ENCODE results near the gene CELF2. TPM values are rescaled to one million over a fixed set of nuclear protein-coding genes. Genes with fewer than 3 reads are reported as not detected.

Gene CELF2
- total RNA-seq, 1 experiment from 2014 or later = 0.27 TPM

DNA sequence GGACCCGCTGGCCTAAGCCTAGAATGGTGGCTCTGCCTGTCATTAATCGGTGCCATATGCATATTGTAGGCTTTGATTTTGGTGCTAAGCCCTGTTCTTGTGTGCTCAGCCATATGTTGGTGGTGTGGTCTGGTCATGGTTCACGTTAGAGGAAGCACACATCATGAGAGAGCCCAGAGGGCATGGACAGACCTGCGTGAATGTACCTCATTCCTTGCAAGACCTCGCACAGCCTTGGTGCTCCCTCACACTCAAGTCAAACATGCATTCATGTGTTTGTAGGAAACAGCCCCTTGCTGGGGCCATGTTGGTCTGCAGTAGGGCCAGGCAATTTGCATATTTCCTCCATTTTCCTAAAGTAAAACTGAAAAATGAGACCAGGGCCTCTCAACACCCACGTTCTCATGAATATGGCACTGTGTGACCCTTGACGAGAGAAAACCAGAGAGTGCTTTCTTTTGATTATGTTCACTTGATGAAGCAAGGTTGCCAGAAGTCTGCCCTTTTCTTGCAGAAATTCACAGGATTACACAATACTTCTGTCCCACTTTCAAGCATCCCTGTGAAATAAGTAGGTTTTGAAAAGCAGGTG is 268.7 kb downstream of the CELF2 start:
- DNase-seq (ENCODE audit: extremely low read depth, low read depth) = no peak

DNA sequence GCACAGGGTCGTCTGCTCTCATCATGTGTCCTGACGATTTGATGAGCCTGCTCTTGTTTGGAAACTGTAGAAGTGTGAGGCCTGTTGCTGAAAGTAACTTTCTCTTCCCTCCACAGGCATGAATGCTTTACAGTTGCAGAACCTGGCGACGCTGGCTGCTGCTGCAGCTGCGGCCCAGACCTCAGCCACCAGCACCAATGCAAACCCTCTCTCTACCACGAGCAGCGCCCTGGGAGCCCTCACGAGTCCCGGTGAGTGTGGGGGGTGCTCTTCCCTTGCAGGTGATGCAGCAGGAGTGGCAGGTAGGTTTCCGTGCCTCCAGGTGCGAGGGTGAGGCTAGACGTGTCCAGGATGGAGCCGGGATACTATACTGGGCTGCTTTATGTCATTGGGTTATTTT is 270.6 kb downstream of the CELF2 start:
- no peak for DNase-seq (ENCODE audit: extremely low read depth, low read depth)

DNA sequence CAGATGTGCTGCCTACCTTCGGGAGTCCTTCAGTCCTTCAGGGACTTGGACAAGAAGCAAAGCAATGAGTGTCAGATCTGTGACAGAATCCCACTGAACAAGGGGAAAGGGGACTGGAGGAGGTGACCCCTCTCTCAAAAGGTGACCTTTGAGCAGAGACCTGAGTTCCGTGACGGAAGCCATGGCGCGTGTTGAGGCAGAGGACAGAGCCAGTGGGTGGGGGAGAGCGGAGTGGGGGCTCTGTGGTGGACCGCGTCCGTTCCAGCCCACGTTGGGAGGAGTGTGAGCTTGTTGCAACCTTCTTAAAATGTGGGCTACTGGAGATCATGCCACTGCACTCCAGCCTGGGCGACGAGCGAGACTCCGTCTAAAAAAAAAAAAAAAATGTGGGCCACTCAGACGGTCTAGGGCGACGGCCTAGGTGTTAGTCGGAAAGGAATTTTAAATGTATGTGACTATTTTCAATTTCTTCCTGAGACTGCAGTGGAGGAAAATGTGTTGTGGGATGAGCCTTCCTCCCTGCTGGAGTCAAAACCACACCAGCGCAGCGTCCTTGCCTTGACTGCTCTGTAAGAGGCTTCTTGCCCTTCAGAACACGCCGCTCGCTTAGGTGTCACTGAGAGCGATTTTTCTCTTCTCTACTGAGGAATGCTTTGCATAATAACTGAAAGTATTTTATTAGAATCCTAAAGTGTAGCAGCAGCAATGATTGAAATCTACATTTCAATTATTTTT is 272.7 kb downstream of the CELF2 start:
- no peak for DNase-seq (ENCODE audit: extremely low read depth, low read depth)

DNA sequence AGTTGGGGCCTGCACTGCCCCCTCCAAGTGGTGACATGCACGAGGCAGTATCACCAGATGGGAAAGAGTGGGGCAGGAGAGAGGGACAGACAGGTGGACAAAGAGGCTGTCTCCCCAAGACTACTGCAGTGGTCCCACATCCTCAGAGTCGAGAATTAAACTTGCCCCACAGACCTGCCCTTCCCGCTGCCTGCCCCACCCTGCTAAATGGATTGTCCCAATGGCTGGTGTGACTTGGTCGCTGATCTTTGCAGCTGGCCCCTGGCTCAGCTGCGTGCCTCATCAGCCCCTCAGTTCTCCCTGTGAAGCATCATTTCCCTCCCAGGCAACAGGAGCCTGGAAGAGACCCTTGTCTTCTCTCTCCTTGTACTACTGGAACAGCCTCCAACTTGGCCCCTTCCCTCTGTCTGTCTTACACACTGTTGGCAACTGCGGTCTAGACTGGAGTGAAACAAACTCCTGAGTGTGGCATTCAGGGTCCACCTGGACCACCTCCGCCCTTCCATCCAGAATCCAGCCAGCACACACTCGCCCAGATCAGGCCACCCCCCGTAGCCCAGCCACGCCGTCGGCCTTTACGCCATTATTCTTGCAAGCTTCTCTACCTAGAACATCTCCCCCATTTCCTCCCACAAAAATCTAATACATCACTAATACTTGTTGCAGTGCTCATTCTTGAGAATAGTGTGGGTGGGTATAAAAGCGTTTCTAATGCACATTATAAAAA is 275.1 kb downstream of the CELF2 start:
- no peak for DNase-seq (ENCODE audit: extremely low read depth, low read depth)

DNA sequence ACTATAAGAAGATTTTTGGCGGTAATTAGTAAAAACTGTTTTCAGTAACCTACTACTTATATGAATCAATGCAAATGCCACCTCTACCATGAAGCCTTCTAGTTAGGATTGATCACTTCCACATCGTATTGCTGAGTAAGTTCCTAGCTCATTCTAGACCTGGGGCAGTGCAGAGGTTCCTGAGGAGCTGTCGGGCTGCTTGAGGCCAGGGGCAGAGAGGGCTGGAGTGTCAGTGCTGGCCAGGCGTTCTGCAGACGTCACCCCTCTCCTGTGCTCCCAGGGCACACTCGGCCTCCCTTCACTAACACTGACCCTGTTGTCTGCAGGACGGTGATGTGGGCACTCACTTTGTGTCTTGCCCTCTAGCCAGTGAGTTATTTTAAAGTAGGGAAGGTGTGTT is 275.7 kb downstream of the CELF2 start:
- DNase-seq (ENCODE audit: extremely low read depth, low read depth) = no peak

DNA sequence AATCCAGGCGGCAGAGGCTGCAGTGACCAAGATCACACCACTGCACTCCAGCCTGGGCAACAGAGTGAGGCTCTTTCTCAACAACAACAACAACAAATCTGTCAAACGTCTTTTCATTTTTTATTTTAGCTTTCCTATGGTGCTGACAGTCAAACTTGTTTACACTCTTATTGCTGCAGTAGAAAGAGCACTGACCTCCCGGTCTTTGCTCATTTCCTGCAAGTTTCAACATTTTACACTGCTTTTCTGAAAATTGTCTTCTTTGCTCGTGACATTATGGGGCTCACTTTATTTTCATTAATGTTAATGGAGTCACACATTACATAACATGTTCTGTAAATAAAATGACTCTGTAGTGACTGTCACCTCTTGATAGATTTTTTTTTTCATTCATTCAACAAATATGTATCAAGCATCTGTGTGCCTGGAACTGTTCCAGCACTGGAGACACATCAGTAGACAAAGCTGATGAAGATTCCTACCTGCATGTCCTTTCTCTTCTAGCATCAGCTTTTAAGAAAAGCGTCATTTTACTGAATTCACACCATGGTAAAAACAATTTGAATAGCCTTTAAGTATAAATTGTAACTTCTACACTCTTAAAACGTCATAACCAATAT is 277.3 kb downstream of the CELF2 start:
- no peak for DNase-seq (ENCODE audit: extremely low read depth, low read depth)

DNA sequence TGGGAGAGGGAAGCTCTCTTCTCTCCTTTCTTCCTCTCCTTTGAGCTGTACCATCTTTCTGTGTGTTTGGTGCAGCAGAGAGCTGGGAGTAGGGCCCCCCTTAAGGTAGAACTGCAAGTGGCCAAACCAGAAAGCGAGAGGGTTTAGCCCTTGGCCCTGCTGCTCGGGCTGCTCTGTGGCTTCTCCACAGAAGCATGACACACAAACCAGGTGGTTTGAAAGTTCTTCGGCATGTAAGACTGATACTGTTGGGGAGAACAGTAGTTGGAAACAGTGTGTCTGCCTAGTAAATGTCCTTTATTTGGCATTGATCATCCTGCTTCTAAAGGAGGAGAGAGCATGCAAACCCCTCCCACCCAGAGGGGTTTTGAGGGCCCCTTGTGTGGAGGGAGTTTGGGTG is 277.8 kb downstream of the CELF2 start:
- no peak for DNase-seq (ENCODE audit: extremely low read depth, low read depth)

DNA sequence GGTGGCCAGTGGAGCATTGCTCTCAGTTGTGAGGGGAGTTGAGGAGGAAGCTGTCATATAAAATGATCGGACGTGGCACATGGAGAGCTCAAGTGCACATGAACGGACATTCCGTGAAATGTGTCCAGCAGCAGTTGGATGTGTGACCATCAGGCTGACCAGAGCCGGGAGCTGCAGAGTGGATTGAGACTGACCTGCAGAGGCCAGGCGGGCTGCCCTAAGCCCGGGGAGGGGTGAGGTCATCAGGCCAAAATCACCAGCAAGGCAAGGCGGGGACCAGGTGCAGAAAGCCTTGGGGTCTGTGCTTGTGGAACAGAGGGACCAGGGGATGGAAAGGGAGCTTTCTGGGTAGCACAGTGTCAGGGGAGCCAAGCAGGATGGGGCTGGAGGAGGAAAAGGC is 279.5 kb downstream of the CELF2 start:
- no peak for DNase-seq (ENCODE audit: extremely low read depth, low read depth)

DNA sequence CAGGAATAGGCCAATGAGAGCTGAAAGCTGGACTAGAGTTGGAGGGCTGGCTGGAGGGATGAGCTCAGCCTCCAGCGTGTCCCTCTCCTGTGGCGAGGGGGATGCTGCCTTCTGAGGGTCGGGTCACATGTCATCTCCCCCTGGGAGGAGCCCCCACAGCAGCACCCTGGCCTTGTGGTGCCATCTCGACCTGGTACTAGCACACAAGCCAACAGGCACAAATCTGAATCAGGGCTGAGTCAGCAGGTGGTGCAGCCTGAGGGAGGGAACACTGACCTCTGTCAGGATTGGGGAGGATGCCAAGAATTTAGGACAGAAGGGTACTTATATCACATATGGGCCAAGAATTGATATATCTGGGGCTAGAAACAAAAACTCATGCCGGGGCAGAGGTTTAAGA is 280.4 kb downstream of the CELF2 start:
- DNase-seq (ENCODE audit: extremely low read depth, low read depth) = no peak

DNA sequence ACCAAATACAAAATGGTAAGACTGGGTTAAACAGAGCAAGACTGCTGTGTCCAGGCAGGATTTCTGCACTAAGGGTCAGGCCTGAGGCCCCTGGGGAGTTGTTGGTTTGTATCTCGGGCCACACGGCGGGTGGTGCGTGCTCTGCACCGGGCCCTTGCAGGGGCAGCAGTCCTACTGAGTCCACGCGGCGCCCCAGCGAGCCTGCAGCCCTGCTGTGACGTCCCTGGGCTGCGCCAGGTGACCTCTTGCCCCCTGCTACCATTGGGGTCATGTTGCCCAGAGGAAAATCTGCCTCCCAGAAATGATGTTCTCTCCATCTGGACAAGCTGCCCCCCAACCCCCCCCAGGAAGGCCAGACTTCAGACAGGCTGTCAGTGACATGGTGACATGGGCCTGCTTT is 281.5 kb downstream of the CELF2 start:
- DNase-seq (ENCODE audit: extremely low read depth, low read depth) = no peak

DNA sequence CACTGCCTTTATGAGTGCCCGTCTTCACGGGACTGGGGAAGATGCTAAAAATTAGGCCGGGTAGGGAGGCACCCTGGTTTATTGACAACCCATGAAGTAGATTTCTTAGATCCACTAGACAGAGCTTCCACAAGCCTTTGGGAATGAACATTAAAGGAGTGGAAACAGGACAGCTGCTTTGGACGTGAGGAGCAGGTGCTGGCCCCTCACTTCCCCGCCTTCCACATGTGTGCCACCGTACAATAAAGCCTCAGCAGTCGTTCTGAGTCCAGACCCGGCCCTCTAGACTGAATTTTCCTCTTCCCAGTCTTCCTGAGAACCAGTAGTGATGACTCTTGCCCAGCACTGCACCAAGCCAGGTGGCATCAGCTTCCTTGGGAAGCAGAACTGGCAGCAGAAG is 282.4 kb downstream of the CELF2 start:
- DNase-seq (ENCODE audit: extremely low read depth, low read depth) = no peak

DNA sequence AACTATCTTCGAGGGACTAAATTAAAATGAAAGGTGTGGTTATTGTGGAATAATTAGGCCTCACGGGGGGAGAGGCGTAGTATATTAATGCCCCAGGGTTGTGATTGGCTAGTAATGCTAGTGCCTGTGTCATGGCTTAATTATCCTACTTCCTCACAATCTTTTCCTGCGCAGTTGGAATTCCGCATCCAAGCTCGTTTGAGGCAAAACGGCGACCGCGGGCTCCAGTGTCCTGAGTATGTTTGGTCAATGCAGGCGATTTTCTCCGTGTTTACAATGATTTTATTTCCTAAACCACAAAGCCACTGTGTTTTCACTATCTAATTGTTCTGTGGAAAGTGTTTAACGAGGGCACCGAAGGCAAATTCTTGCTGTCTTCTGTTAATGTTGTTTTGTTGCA is 282.9 kb downstream of the CELF2 start:
- DNase-seq (ENCODE audit: extremely low read depth, low read depth) = no peak

DNA sequence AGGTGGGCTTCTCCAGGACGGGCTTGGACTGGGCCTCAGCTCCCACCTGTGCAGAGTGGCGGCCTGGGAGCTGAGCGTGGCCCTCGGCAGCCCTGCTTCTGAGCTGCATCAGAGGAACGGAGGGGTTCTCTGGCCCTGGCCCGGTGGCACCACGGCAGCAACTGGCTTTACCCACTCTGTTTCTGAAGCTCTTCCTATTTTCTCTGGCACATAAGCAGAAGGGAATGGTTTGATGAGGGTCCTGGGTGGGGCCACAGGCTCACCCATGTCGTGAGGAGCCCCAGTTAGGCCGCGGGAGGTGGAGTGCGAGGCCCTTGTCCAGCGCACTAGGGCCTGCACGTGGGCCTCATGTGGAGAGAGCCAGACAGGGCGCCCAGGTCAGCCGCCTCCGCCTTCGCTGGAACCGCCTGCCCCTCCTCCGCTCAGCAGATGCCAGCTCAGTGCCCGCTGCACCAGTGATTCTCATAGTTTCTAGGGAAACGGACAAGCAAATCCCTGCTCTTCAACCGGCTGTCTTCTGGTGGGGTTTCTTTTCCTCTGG is 284.0 kb downstream of the CELF2 start:
- no peak for DNase-seq (ENCODE audit: extremely low read depth, low read depth)

DNA sequence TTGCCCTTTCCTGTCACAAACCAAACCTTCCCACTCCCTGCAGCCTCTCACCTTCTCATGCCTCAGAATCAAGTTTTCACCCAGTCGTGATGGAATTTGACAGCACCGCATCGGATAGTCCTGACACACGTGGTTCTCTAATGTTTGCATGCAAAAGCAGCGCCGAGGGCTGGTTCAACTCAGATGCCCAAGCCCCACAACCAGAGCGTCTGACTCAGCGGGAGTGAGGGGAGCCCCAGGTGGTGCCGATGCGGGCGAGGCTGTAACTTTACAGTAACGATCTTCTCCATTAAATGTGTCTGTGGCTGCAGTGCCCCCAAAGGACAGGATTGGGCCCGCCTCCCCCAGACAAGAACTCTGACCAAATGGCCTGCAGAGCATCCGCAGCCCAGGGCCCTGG is 284.5 kb downstream of the CELF2 start:
- DNase-seq (ENCODE audit: extremely low read depth, low read depth) = no peak

DNA sequence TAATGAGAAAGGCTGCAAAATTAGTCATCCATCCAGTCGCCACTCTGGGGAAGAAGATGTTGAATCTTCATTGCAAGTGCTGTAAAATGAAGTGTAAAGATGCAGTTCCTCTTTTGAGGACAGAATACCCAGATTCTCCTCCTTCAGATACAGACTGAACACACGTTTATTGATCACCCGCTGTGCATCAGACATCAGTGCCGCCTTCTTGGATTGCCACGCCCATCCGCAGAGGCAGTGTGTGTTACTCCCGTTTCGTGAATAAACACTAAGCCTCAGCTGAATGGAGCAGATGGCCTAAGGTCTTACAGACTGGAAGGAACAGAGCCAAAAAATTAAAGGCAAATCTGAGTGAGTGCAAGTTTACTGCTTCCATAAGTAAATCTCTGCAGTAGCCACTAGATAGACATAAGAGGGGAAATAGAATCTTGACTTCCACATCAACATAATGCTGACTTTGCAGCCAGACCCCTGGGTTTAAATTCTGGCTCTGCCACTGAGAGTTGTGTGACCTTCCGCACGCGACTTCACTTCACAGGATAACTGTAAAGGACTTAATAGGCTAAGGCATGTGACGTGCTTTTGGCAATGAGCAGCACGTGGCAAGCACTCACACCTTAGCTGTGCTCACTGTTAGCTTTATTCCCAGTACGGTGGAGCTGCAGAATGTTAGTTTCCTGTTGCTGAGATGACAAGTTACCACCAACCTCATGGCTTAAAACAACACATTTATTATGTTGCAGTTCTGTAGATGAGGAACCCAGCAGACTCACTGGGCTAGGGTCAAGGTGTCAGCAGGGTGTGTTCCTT is 285.9 kb downstream of the CELF2 start:
- no peak for DNase-seq (ENCODE audit: extremely low read depth, low read depth)

DNA sequence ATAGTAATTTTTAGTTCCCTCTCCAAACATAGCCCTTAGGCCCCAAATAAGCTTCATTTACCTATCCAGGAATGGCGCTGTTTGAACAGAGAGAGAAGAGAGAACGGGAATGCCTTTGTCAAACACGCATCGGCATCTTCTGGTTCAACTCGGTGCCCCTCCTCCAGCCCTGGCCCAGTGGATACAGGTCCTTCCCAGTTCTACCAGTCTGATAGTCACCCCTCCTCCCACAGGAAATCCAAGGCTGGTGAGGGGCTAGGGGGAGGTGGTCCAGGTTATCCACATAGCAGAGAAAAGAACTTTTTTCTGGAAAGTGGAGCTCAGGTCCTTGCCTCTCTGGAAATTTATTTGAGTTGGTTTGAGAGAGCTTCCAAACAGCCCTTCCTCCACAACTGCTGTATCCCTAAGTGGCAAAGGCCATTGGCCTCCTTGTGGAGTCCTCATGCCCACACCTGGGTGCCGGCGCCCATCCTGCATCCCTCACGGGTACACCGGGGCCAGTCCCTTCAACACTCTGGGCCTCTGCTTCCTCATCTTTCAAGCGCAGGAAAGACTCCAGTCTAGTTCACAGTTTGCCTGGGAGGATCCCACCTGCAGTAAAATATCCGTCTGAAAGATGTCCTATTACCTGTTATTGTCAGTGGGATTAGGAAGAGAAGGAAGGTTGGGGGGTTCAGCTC is 287.4 kb downstream of the CELF2 start:
- DNase-seq (ENCODE audit: extremely low read depth, low read depth) = no peak

DNA sequence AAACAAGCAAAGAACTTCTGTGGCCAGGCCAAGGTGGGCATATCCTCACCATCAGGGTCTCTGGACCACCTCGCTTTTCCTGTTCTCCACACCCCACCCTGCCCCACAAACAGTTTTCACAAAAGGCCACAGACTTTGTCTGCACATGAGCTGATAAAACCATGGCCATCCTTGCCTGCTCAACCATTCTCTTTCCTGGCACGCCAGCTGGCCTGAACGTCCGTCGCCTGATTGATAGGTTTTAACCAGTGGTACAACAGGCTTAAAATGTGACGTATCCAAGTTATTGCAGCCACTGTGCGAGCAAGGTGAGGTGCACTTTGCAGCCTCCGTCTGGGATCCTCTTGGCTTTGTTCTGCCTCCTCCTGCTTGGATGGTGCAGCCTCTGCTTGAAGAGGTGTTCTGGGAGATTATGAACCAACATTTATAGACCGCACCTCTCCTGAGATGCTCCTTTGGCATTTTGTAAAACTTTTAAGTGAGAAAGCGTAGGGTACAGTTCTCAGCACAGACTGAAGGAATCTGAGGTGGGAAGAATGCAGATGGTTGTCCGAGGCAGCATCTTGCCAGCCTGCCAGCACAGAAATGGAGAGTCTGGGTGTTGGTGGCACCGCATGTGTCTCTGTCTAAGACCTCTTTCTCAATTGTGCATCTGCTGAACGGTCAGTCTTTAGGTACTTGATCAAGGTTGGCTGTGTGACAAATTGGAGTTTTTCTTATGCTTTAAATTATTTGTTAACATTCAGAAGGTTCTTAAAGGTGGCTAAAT is 288.3 kb downstream of the CELF2 start:
- no peak for DNase-seq (ENCODE audit: extremely low read depth, low read depth)

DNA sequence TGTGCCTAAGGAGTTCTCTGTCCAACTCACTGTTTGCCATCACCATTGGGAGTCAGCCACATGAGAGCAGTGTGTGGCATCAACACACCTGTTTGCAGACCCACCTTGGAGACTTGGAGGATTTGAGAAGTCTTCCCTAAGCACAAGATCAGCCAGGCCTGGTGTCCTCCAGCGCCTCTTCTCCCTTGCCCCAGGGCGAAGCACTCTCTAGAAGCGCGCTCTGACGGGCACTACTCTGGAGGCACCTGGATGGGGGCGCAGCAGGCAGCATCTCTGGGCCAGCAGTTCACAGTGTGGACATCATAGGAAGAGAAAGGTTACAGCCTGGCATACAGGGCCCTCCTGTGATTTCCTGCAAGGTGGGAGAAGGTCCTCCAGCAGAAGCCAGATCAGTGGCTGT is 289.3 kb downstream of the CELF2 start:
- DNase-seq (ENCODE audit: extremely low read depth, low read depth) = no peak

DNA sequence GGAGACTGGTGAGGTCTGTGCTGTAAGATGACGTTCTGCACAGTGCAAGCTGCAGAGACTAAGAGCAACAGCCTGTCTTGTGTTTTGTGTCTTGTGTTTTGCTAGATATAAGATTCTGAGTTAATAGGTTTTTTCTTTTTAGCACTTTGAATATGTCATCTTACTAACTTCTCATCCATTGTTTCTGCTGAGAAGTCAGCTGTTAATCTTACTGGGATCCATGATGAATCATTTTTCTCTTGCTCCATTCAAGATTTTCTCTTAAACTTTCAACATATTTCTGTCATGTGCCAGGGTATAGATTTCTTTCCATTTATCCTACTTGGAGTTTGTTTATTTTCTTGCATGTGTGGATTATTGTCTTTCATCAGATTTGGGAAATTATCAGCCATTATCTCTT is 290.3 kb downstream of the CELF2 start:
- no peak for DNase-seq (ENCODE audit: extremely low read depth, low read depth)

Measured in NCI-H460 (cell line).